Uterus (tissue), 4 donors: Measurements from ENCODE around the gene HTT. TPM values are rescaled to one million over a fixed set of nuclear protein-coding genes. Genes with fewer than 3 reads are reported as not detected.

Source experiments
- DNase-seq, 2 donors: peaks; one replicate each; pipeline ENCODE4 v3.0.0-alpha.2; 2019 to 2020
- H3K27ac ChIP-seq, 2 donors: fragments of 200-600 bp; sonication (generic); 1 replicate in 1 of 2; 2 replicates in 1 of 2; pipeline ENCODE4 v1.5.1; 2016 to 2018
- H3K27me3 ChIP-seq, 2 donors: fragments of 200-600 bp; sonication (generic); one replicate each; pipeline ENCODE4 v1.5.1; 2018 to 2019; ENCODE audit warnings: control low read depth in 1 of 2
- H3K36me3 ChIP-seq, 2 donors: fragments of 200-600 bp; sonication (generic); one replicate each; pipeline ENCODE4 v1.5.1; 2019; ENCODE audit warnings: control low read depth in 1 of 2
- H3K4me1 ChIP-seq, 2 donors: fragments of 200-600 bp; sonication (generic); one replicate each; pipeline ENCODE4 v1.5.1; 2018 to 2019; ENCODE audit warnings: control low read depth in 1 of 2
- H3K4me3 ChIP-seq, 2 donors: fragments of 200-600 bp; sonication (generic); 1 replicate in 1 of 2; 2 replicates in 1 of 2; pipeline ENCODE4 v1.5.1; 2018 to 2019; ENCODE audit warnings: mild to moderate bottlenecking in 1 of 2
- H3K9me3 ChIP-seq, 2 donors: fragments of 200-600 bp; sonication (generic); one replicate each; pipeline ENCODE4 v1.5.1; 2019; ENCODE audit warnings: control low read depth in 1 of 2
- CTCF ChIP-seq, 4 experiments: fragments of 200-600 bp in 2 of 4; fragments of 450-650 bp in 2 of 4; sonication (generic) in 2 of 4; IDR thresholded peaks; one replicate each; pipeline ENCODE4 v1.5.1; 2016 to 2019; ENCODE audit warnings: antibody characterized with exemption in 4 of 4, mild to moderate bottlenecking in 2 of 4, moderate library complexity in 1 of 4
- POLR2A ChIP-seq, 2 donors: fragments of 450-650 bp; IDR thresholded peaks; one replicate each; pipeline ENCODE4 v1.6.1; 2016; ENCODE audit warnings: antibody characterized with exemption in 2 of 2, mild to moderate bottlenecking in 1 of 2, moderate library complexity in 1 of 2
- intact Hi-C: fragments of 100-400 bp; cut with DNase I; formaldehyde crosslinking; loops from one replicate; pipeline ENCODE4 v1.15.1; 2023; ENCODE audit warnings: low total_unique reads
- small RNA-seq: library from RNA; depleted of rRNA; stranded (forward); fragments of <200 nt; gene quantifications from one replicate; pipeline ENCODE3, GENCODE V24; 2016
- total RNA-seq, 4 donors: library from RNA; depleted of rRNA in 3 of 4; stranded (reverse); fragments of >200 nt in 3 of 4; gene quantifications; one replicate each; pipeline versions ENCODE4 v1.1.0 to v1.2.4, GENCODE V29; 2014 to 2023
- donor health status: DM: yes; HTN: yes; CAD: no.

The HTT gene
- total RNA-seq, 4 donors from 2014 or later, result 10.9 to 81.4 (median 49.8) TPM

DNA sequence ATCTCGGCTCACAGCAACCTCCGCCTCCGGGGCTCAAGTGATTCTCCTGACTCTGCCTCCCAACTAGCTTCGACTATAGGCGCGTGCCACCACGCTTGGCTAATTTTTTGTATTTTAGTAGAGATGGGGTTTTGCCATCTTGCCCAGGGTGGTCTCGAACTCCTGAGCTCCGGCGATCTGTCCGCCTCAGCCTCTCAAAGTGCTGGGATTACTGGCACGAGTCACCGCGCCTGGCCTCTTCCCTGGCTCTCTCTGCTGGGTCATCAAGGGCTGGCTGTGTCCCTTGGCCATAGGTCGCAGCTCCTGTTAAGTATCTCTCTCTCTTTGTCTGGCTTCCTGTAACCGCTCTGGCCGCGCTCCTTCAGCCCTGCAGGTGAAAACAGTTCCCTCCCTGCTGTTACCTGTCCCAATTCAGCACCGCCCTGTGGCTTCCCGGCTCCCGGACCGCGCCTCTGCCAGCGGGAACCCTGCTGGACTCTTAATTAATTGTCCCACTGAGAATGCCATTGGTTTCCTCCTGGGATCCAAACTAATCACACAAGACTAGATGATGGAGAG, 217.0 kb downstream of the HTT start:
- intact Hi-C loops, result loop anchor here (5.0 kb wide), 1 partner anchor 241 kb away; the partner anchor contains the start of gene LRPAP1
- peak overlapping the region; percentile 68 to 76 for H3K4me3 ChIP-seq
- no peak for DNase-seq

GRCh38 chr4:3291969-3292570, 217.6 kb downstream of the HTT start:
- Histone ChIP-seq H3K36me3 (no peaks in the 10 kb centered on the region), H3K9me3 (no peaks in the 10 kb centered on the region), H3K4me1 (peaks cover 4 to 11% of the 10 kb centered on the region in 2 donors), H3K4me3 (peak overlapping the region; percentile 68 to 76), H3K27me3 (no peaks in the 10 kb centered on the region), H3K27ac (peak overlapping the region; percentile 81 to 90)
- DNase-seq, result peak; percentile 57
- intact Hi-C loops, result loop anchor here (5.0 kb wide), 1 partner anchor 240 kb away; the partner anchor contains the start of gene LRPAP1
- TF ChIP-seq CTCF (IDR thresholded peaks at IDR 0.05), result no peak
- no peak for TF ChIP-seq POLR2A (IDR thresholded peaks at IDR 0.05)

More for the DNA sequence above, 217.0 kb downstream of the HTT start:
- Histone ChIP-seq H3K4me1 (peaks cover 4 to 11% of the 10 kb centered on the region in 2 donors), H3K27ac (peak overlapping the region; percentile 81 to 90), H3K36me3 (no peaks in the 10 kb centered on the region), H3K9me3 (no peaks in the 10 kb centered on the region), H3K27me3 (no peaks in the 10 kb centered on the region)
- no peak for TF ChIP-seq POLR2A (IDR thresholded peaks at IDR 0.05)
- TF ChIP-seq CTCF (IDR thresholded peaks at IDR 0.05), result no peak

- peak within 1 kb of the TSS; percentile 81 to 91 for H3K27ac ChIP-seq
- H3K36me3 ChIP-seq, result no peaks in the 10 kb centered on the region
- peak; percentile 95 for DNase-seq
- H3K4me3 ChIP-seq, result peak within 1 kb of the TSS; percentile 68 to 76
- H3K4me1 ChIP-seq, result peaks cover 4 to 11% of the 10 kb centered on the region in 2 donors
- intact Hi-C loops, result loop anchor here (5.0 kb wide), 1 partner anchor 240 kb away; the partner anchor contains the start of gene LRPAP1
- H3K9me3 ChIP-seq, result no peaks in the 10 kb centered on the region
- peak; percentile 77 to 90 for TF ChIP-seq POLR2A (IDR thresholded peaks at IDR 0.05)
- TF ChIP-seq CTCF (IDR thresholded peaks at IDR 0.05), result no peak
- no peaks in the 10 kb centered on the region for H3K27me3 ChIP-seq
Observed at GRCh38 chr4:3292571-3293400, 218.3 kb downstream of the HTT start, which contains the start of gene RGS12. TSS of gene RGS12 (plus strand) at chr4:3293021. CDS start at chr4:3316171, 23,150 bp downstream.

Small RNAs within 50 kb of the gene (small RNA-seq; reads per million reads assigned to genes)
- gene RF02134 (not detected), gene RF02135 (not detected), gene RNU6-204P (not detected)

Other genes with a start within 250 kb of the HTT start
- 100 to 1,000 TPM; 161 to 403 (median 225) TPM for gene ADD1, start 230.8 kb upstream of the HTT start, total RNA-seq
- gene NOP14, start 111.3 kb upstream of the HTT start, total RNA-seq, result 10 to 100 TPM in 3 of 4 donors, 1 to 10 TPM in 1; 2.0 to 22.5 (median 13.0) TPM
- gene GRK4, start 111.1 kb upstream of the HTT start, total RNA-seq, result 1 to 10 TPM in 3 of 4 donors, not detected in 1; 1.0 to 9.4 (median 6.0) TPM
- gene HTT-AS, start 143 bp upstream of the HTT start, total RNA-seq, result not detected
- gene MSANTD1, start 174.5 kb downstream of the HTT start, total RNA-seq, result 1 to 10 TPM in 3 of 4 donors, not detected in 1; 1.3 to 3.3 (median 2.1) TPM
- 10 to 100 TPM in 3 of 4 donors, 1 to 10 TPM in 1; 3.5 to 63.8 (median 40.1) TPM for gene RGS12, start 218.3 kb downstream of the HTT start, total RNA-seq